NCI-H187 treated with DMSO at 0.1 percent for 48 hours (cell line): ENCODE results near the gene SOD1.
A peak's percentile ranks its signal among the peaks of the same experiment; 100 is the strongest.
"Not testable (repeated sequence)": the region's sequence is repeated elsewhere in the genome, so short reads cannot be mapped to it uniquely, and the experiment has no call there.

Source experiments
- DNase-seq: peaks from one replicate; lab custom pipeline; 2025; lab: John Stamatoyannopoulos, UW

Gene SOD1

GRCh38 chr21:31659536-31660258 lies at the start of gene SOD1:
Gene SOD1, plus strand, starts transcription at chr21:31659693. Its CDS starts 77 bp downstream, at chr21:31659770.
- DNase-seq = peak; percentile 82

- no peak for DNase-seq
These were observed 48.0 kb upstream of the SOD1 start for GRCh38 chr21:31611445-31611844.

GRCh38 chr21:31612894-31613785 lies 46.4 kb upstream of the SOD1 start:
- DNase-seq = no peak

GRCh38 chr21:31614705-31615104 lies 44.8 kb upstream of the SOD1 start:
- no peak for DNase-seq

GRCh38 chr21:31616216-31616615 lies 43.3 kb upstream of the SOD1 start:
- no peak for DNase-seq

GRCh38 chr21:31618696-31619430 lies 40.6 kb upstream of the SOD1 start:
- DNase-seq = no peak

GRCh38 chr21:31622397-31622796 lies 37.1 kb upstream of the SOD1 start:
- DNase-seq = no peak

- no peak for DNase-seq
These were observed 35.8 kb upstream of the SOD1 start for GRCh38 chr21:31623664-31624063.

- no peak for DNase-seq
These were observed 35.3 kb upstream of the SOD1 start for GRCh38 chr21:31624181-31624580.

GRCh38 chr21:31624961-31625491 lies 34.5 kb upstream of the SOD1 start:
- no peak for DNase-seq

GRCh38 chr21:31629972-31630711 lies 29.4 kb upstream of the SOD1 start:
- DNase-seq = no peak

- not testable (repeated sequence) for DNase-seq
These were observed 27.6 kb upstream of the SOD1 start for GRCh38 chr21:31631881-31632280.

GRCh38 chr21:31634993-31635392 lies 24.5 kb upstream of the SOD1 start:
- no peak for DNase-seq

- no peak for DNase-seq
These were observed 22.6 kb upstream of the SOD1 start for GRCh38 chr21:31636874-31637273.

GRCh38 chr21:31641416-31641922 lies 18.0 kb upstream of the SOD1 start:
- DNase-seq = no peak

- no peak for DNase-seq
These were observed 14.8 kb upstream of the SOD1 start for GRCh38 chr21:31644643-31645042.

- no peak for DNase-seq
These were observed 11.8 kb upstream of the SOD1 start for GRCh38 chr21:31647650-31648049.

- no peak for DNase-seq
These were observed 8.6 kb upstream of the SOD1 start for GRCh38 chr21:31650930-31651329.

- not testable (repeated sequence) for DNase-seq
These were observed 8.0 kb upstream of the SOD1 start for GRCh38 chr21:31651491-31651890.

GRCh38 chr21:31654340-31654739 lies 5.2 kb upstream of the SOD1 start:
- no peak for DNase-seq
